H1 (cell line): ENCODE data around the gene ELOVL6. TPM values are rescaled to one million over a fixed set of nuclear protein-coding genes. Genes with fewer than 3 reads are reported as not detected.

Source experiments
- CTCF ChIA-PET: fragments of 300-600 bp; sonication (Branson Sonifier 250); formaldehyde crosslinking; loops from one replicate; lab custom pipeline; 2021; ENCODE audit not compliant: partially characterized antibody; lab: Charles Lee
- POLR2A ChIA-PET: fragments of 300-600 bp; sonication (Branson Sonifier 250); formaldehyde crosslinking; loops from one replicate; lab custom pipeline; 2021; ENCODE audit warnings: inconsistent platforms; ENCODE audit not compliant: partially characterized antibody; lab: Charles Lee
- DNase-seq, 2 experiments: peaks; one replicate each; pipeline versions ENCODE4 v3.0.0 to v3.0.0-alpha.2; 2010 to 2022; ENCODE audit warnings: low spot score in 2 of 2, low read depth in 1 of 2, mixed read lengths in 1 of 2
- FAIRE-seq: peaks from 2 replicates; lab custom pipeline; 2011; peaks lifted over from hg19 to GRCh38; lab: Jason Lieb, UNC
- H2AFZ ChIP-seq: 2 replicates; pipeline ENCODE4 v1.8.1; 2012; ENCODE audit warnings: low read length, inconsistent platforms
- H2AK5ac ChIP-seq: 2 replicates; pipeline ENCODE4 v1.6.1; 2013; ENCODE audit warnings: low read depth, low read length
- H2BK120ac ChIP-seq: replicated peaks from 2 replicates; pipeline ENCODE3; 2013; ENCODE audit warnings: low read depth, low read length, inconsistent platforms
- H2BK12ac ChIP-seq: 2 replicates; pipeline ENCODE4 v1.6.1; 2013; ENCODE audit warnings: low read depth, low read length
- H2BK15ac ChIP-seq: 2 replicates; pipeline ENCODE4 v1.6.1; 2013; ENCODE audit warnings: low read length
- H2BK20ac ChIP-seq: 2 replicates; pipeline ENCODE4 v1.6.1; 2013; ENCODE audit warnings: low read length
- H2BK5ac ChIP-seq: 2 replicates; pipeline ENCODE4 v1.6.1; 2013; ENCODE audit warnings: low read depth, low read length
- H3K14ac ChIP-seq: 2 replicates; pipeline ENCODE4 v1.6.1; 2013; ENCODE audit warnings: inconsistent platforms; ENCODE audit not compliant: insufficient read length
- H3K18ac ChIP-seq: 2 replicates; pipeline ENCODE4 v1.6.1; 2013; ENCODE audit warnings: low read length; ENCODE audit errors: extremely low read depth
- H3K23ac ChIP-seq: 2 replicates; pipeline ENCODE4 v1.6.1; 2013; ENCODE audit warnings: inconsistent platforms; ENCODE audit not compliant: insufficient read length
- H3K23me2 ChIP-seq: 2 replicates; pipeline ENCODE4 v1.6.1; 2013; ENCODE audit warnings: low read depth, low read length
- H3K27ac ChIP-seq: 2 replicates; pipeline ENCODE4 v1.6.1; 2011; ENCODE audit warnings: low read depth, low read length, inconsistent platforms
- H3K27me3 ChIP-seq, 4 experiments: replicated peaks in 1 of 4; 1 replicate in 1 of 4; 2 replicates in 3 of 4; pipeline versions ENCODE4 v1.6.1 to v1.8.1; 2011 to 2013; ENCODE audit warnings: low read length in 3 of 4, mild to moderate bottlenecking in 3 of 4, inconsistent platforms in 2 of 4, mixed read lengths in 2 of 4, moderate library complexity in 1 of 4; ENCODE audit not compliant: control insufficient read depth in 3 of 4, insufficient read depth in 3 of 4; ENCODE audit errors: extremely low read depth in 1 of 4
- H3K36me3 ChIP-seq, 4 experiments: 2 replicates each; pipeline versions ENCODE4 v1.6.1 to v1.8.1; 2011 to 2013; ENCODE audit warnings: mild to moderate bottlenecking in 4 of 4, low read length in 3 of 4, moderate library complexity in 2 of 4, control low read depth in 1 of 4, inconsistent platforms in 1 of 4; ENCODE audit not compliant: insufficient read depth in 4 of 4, control insufficient read depth in 2 of 4
- H3K4ac ChIP-seq: replicated peaks from 2 replicates; pipeline ENCODE3; 2013; ENCODE audit warnings: low read length, low read depth, mixed read lengths, inconsistent platforms; ENCODE audit not compliant: insufficient read length
- H3K4me1 ChIP-seq, 4 experiments: replicated peaks in 1 of 4; 1 replicate in 1 of 4; 2 replicates in 3 of 4; pipeline versions ENCODE4 v1.6.1 to v1.8.1; 2011 to 2013; ENCODE audit warnings: low read length in 3 of 4, inconsistent platforms in 2 of 4, mixed read lengths in 1 of 4; ENCODE audit not compliant: insufficient read depth in 4 of 4, control insufficient read depth in 3 of 4
- H3K4me2 ChIP-seq, 2 experiments: 2 replicates each; pipeline versions ENCODE4 v1.6.1 to v1.8.1; 2011 to 2013; ENCODE audit warnings: low read depth in 2 of 2, low read length in 2 of 2, control low read depth in 1 of 2, inconsistent platforms in 1 of 2, mild to moderate bottlenecking in 1 of 2; ENCODE audit not compliant: insufficient read depth in 1 of 2
- H3K4me3 ChIP-seq, 4 experiments: fragments of 200-600, 300-600 bp in 1 of 4; sonication (generic), shearing (Covaris generic), sonication (Bioruptor Twin) in 1 of 4; 2 replicates each; pipeline versions ENCODE4 v1.5.1 to v1.8.1; 2011 to 2016; ENCODE audit warnings: low read length in 4 of 4, low read depth in 3 of 4, control low read depth in 2 of 4, inconsistent platforms in 2 of 4, mild to moderate bottlenecking in 2 of 4, mixed read lengths in 1 of 4, moderate library complexity in 1 of 4; ENCODE audit not compliant: insufficient read depth in 2 of 4; ENCODE audit errors: extremely low read depth in 1 of 4
- H3K56ac ChIP-seq: replicated peaks from 2 replicates; pipeline ENCODE3; 2013; ENCODE audit warnings: low read depth, mild to moderate bottlenecking, mixed read lengths, low read length, inconsistent platforms; ENCODE audit not compliant: insufficient read length
- H3K79me1 ChIP-seq: 2 replicates; pipeline ENCODE4 v1.6.1; 2013; ENCODE audit warnings: low read depth, low read length, control low read depth
- H3K79me2 ChIP-seq, 2 experiments: 2 replicates each; pipeline versions ENCODE4 v1.6.1 to v1.8.1; 2012 to 2013; ENCODE audit warnings: low read length in 2 of 2, mild to moderate bottlenecking in 2 of 2, inconsistent platforms in 1 of 2; ENCODE audit not compliant: insufficient read depth in 2 of 2, control insufficient read depth in 1 of 2
- H3K9ac ChIP-seq, 4 experiments: replicated peaks in 1 of 4; 1 replicate in 1 of 4; 2 replicates in 3 of 4; pipeline versions ENCODE4 v1.6.1 to v1.8.1; 2011 to 2013; ENCODE audit warnings: low read depth in 3 of 4, low read length in 3 of 4, control low read depth in 2 of 4, mild to moderate bottlenecking in 2 of 4, moderate library complexity in 2 of 4, inconsistent platforms in 1 of 4; ENCODE audit errors: extremely low read depth in 1 of 4
- H3K9me3 ChIP-seq, 2 experiments: 2 replicates each; pipeline versions ENCODE4 v1.6.1 to v1.8.1; 2012 to 2013; ENCODE audit warnings: mild to moderate bottlenecking in 2 of 2, moderate library complexity in 2 of 2, control low read depth in 1 of 2, inconsistent platforms in 1 of 2, low read depth in 1 of 2, low read length in 1 of 2, mixed read lengths in 1 of 2; ENCODE audit not compliant: insufficient read depth in 2 of 2
- H4K20me1 ChIP-seq, 2 experiments: replicated peaks in 1 of 2; 2 replicates each; pipeline versions ENCODE3 to v1.8.1; 2011 to 2013; ENCODE audit warnings: inconsistent platforms in 2 of 2, low read length in 2 of 2, mild to moderate bottlenecking in 1 of 2; ENCODE audit not compliant: insufficient read depth in 2 of 2, control insufficient read depth in 1 of 2
- H4K5ac ChIP-seq: 2 replicates; pipeline ENCODE4 v1.6.1; 2013; ENCODE audit warnings: low read length, low read depth, mixed read lengths, inconsistent platforms; ENCODE audit not compliant: insufficient read length
- H4K8ac ChIP-seq: 2 replicates; pipeline ENCODE4 v1.8.0; 2013; ENCODE audit warnings: mild to moderate bottlenecking, moderate library complexity, low read length, inconsistent platforms; ENCODE audit not compliant: insufficient read depth; ENCODE audit errors: extremely low read depth
- H4K91ac ChIP-seq: replicated peaks from 2 replicates; pipeline ENCODE3; 2013; ENCODE audit warnings: low read length, mixed read lengths, inconsistent platforms; ENCODE audit not compliant: insufficient read length
- BCL11A ChIP-seq, 2 experiments: IDR thresholded peaks; one replicate each; pipeline ENCODE4 v1.6.1; 2011; ENCODE audit warnings: low read depth in 2 of 2, low read length in 2 of 2, mild to moderate bottlenecking in 2 of 2
- CBX5 ChIP-seq: fragments of 300-800, 300-1000 bp; sonication (generic); IDR thresholded peaks from 2 replicates; pipeline ENCODE4 v1.7.1; 2016; ENCODE audit warnings: antibody characterized with exemption, low read length, low read depth
- FOSL1 ChIP-seq: IDR thresholded peaks from 2 replicates; pipeline ENCODE4 v1.6.1; 2011; ENCODE audit warnings: mild to moderate bottlenecking, low read depth, low read length, moderate library complexity; ENCODE audit not compliant: insufficient read depth
- HDAC2 ChIP-seq, 2 experiments: fragments of 300-600 bp in 1 of 2; sonication (generic) in 1 of 2; IDR thresholded peaks; 2 replicates each; pipeline ENCODE4 v1.6.1; 2011 to 2012; ENCODE audit warnings: low read depth in 2 of 2, low read length in 2 of 2, mild to moderate bottlenecking in 2 of 2, moderate library complexity in 2 of 2, borderline replicate concordance in 1 of 2, inconsistent platforms in 1 of 2
- JUN ChIP-seq: IDR thresholded peaks from 2 replicates; pipeline ENCODE4 v1.6.1; 2011; ENCODE audit warnings: low read depth, mild to moderate bottlenecking, improper control_type of control experiment, low read length
- KDM4A ChIP-seq: IDR thresholded peaks from one replicate; pipeline ENCODE4 v1.7.1; 2012; ENCODE audit warnings: low read depth, mild to moderate bottlenecking, moderate library complexity, low read length, inconsistent platforms; ENCODE audit not compliant: severe bottlenecking
- SIRT6 ChIP-seq: IDR thresholded peaks from one replicate; pipeline ENCODE4 v1.7.1; 2012; ENCODE audit warnings: low read length, inconsistent platforms
- SP2 ChIP-seq: IDR thresholded peaks from 2 replicates; pipeline ENCODE4 v1.6.1; 2012; ENCODE audit warnings: mild to moderate bottlenecking, low read length, inconsistent platforms
- TAF1 ChIP-seq: IDR thresholded peaks from 2 replicates; pipeline ENCODE4 v1.6.1; 2011; ENCODE audit warnings: mild to moderate bottlenecking, low read depth, low read length
- WGBS, 2 experiments: shearing (Covaris generic) in 1 of 2; methylation state at CpG; one replicate each; pipeline versions ENCODE4 v1.1.6 to v1.1.7; 2013 to 2015; ENCODE audit warnings: low lambda C conversion rate in 2 of 2, mixed read lengths in 2 of 2, inconsistent platforms in 1 of 2, low coverage in 1 of 2, missing lambda C conversion rate in 1 of 2; ENCODE audit not compliant: insufficient replicate concordance in 2 of 2, insufficient coverage in 1 of 2, insufficient read length in 1 of 2; ENCODE audit errors: extremely low coverage in 1 of 2, missing lambda C conversion rate in 1 of 2; 5-methylcytosine and 5-hydroxymethylcytosine counted together
- polyA plus RNA-seq, 7 experiments: library from polyadenylated mRNA; depleted of rRNA in 3 of 7; stranded (reverse) in 5 of 7; unstranded in 2 of 7; fragments of >200 nt in 5 of 7; fragments of 200-250 nt in 2 of 7; gene quantifications; 1 replicate in 5 of 7; 2 replicates in 1 of 7; 4 replicates in 1 of 7; pipeline versions ENCODE4 v1.2.1 to v1.2.3, GENCODE V29; 2011 to 2013; ENCODE audit warnings: missing spikeins in 2 of 7, mixed read lengths in 2 of 7
- total RNA-seq: library from RNA; stranded (reverse); fragmentation: NEBNext Ultra II Directional; extraction: Animal tissue kit (Norgen Biotek cat#: 25700); gene quantifications from 2 replicates; pipeline ENCODE4 v1.2.1, GENCODE V29; 2021
- TF ChIP-seq, protein P1 (sequence below): IDR thresholded peaks from 2 replicates; pipeline ENCODE4 v1.6.1; 2011; ENCODE audit warnings: low read depth, mild to moderate bottlenecking, low read length; ENCODE audit not compliant: insufficient read depth

ELOVL6 gene
- total and polyA plus RNA-seq, 2 of the 8 experiments (the other 6 are each of a cell fraction or from before 2014, with no cell fraction given), result 27.8 to 86.6 TPM

DNA sequence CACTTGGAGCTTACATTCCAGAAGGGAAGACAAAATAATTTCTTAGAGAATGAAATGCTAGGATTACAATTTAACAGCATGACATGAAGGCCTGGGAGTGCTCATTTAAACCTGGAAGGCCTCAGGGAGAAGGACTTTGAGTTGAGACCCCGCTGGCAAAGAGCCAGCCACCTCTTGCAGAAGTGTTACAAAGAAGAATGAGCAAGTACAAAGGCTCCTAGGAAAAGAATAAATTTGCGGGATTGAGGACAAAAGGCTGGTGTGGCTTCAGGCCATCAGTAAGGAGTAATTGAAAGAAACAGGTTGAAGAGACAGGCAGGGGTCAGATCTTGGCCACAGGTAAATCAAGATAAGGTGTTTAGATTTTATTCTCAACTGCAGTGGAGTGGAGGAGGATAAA lies 3.1 kb upstream of the ELOVL6 start:
- FAIRE-seq, result no peak

More for the DNA sequence above, 3.1 kb upstream of the ELOVL6 start:
- Histone ChIP-seq H3K18ac (no peak overlapping the region), H3K27me3 (no peaks in the 10 kb centered on the region), H2BK5ac (no peak overlapping the region), H3K23ac (no peak overlapping the region), H4K5ac (no peak overlapping the region), H2AK5ac (no peak overlapping the region), H4K91ac (no peak overlapping the region), H3K79me1 (no peaks in the 10 kb centered on the region), H3K9me3 (no peaks in the 10 kb centered on the region), H2AFZ (no peak overlapping the region), H2BK20ac (no peak overlapping the region), H3K4me3 (no peak overlapping the region), H4K8ac (no peak overlapping the region), H3K36me3 (no peaks in the 10 kb centered on the region), H2BK120ac (no peak overlapping the region), H3K4me2 (no peak overlapping the region), H3K23me2 (peaks cover 10% of the 10 kb centered on the region; the same call in 1 of the 2 replicates), H3K79me2 (peaks cover 0 to 14% of the 10 kb centered on the region in 2 experiments; a peak in 2 of 4 replicates), H3K27ac (no peak overlapping the region), H2BK15ac (no peak overlapping the region), H3K4me1 (peaks cover 0 to 1% (median 0%) of the 10 kb centered on the region in 4 experiments; a peak in 2 of 7 replicates)
- 75% methylated on average over 2 of the region's 2 CpGs; no CpG with 5 or more reads in 1 of the 2 experiments for WGBS, 2 experiments
- ChIA-PET POLR2A (interaction anchor here (0.8 kb wide), 1 partner anchor 18 kb away, joined by 3 read pairs; no protein-coding TSS in a partner anchor), CTCF (interaction anchor here (1.0 kb wide), 1 partner anchor 114 kb away, joined by 3 read pairs; no protein-coding TSS in a partner anchor)
- TF ChIP-seq CBX5, result no peak
- TF ChIP-seq SIRT6, result no peak
- no peak for TF ChIP-seq SP2
- no peak for TF ChIP-seq KDM4A
- TF ChIP-seq FOSL1, result no peak
- TF ChIP-seq HDAC2 (IDR thresholded peaks at IDR 0.05; ENCODE audit: borderline replicate concordance in 1 of 2, low read depth in 2 of 2, low read length in 2 of 2), result no peak
- TF ChIP-seq TAF1, result no peak
- TF ChIP-seq BCL11A (IDR thresholded peaks at IDR 0.05; ENCODE audit: low read depth in 2 of 2, low read length in 2 of 2), result no peak
- TF ChIP-seq JUN, result no peak
- TF ChIP-seq, protein P1, sequence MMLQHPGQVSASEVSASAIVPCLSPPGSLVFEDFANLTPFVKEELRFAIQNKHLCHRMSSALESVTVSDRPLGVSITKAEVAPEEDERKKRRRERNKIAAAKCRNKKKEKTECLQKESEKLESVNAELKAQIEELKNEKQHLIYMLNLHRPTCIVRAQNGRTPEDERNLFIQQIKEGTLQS, result no peak
- TF ChIP-seq, all 59 proteins: peak for 0
- DNase-seq, result no peak
- Histone ChIP-seq H3K4ac (no peak overlapping the region), H4K20me1 (no peaks in the 10 kb centered on the region), H3K14ac (no peak overlapping the region), H2BK12ac (no peak overlapping the region), H3K9ac (no peak overlapping the region), H3K56ac (no peak overlapping the region)
